ENCODE results near the gene ELF5.

DNA sequence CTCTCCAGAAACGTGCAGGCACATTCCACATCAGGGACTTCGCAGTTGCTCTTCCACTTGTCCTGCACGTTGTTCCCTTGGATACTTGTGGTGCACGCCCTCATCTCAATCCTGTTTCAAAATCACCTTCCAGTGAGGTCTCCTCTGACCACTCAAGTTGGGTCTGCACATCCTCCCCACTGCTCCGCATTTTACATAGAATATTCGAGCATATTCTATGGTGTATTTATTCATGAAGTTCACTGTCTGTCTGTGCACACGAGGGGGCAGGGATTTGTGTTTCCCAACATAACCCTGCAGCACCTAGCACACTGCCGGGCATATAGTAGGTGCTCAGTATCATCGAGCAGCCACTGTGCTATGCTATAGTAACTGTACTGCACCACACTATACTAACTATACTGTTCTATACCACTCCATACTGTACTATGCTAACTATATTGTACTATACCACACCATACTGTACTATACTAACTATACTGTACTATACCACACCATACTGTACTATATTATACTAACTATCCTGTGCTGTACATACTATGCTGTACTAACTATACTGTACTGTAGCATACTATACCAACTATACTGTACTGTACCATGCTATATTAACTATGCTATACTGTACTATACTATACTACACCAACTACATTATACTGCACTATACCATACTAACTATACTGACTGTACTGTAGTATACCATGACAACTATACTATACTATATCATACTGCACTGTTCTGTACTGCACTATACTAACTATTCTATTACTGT is 30.3 kb downstream of the ELF5 start:
- no peak for TF ChIP-seq TAF1 (IDR thresholded peaks at IDR 0.05; ENCODE audit: borderline replicate concordance, insufficient read depth, low read length)
- no peak for TF ChIP-seq POLR2AphosphoS5 (IDR thresholded peaks at IDR 0.05; ENCODE audit: low read depth, low read length)
- TF ChIP-seq, protein P1, sequence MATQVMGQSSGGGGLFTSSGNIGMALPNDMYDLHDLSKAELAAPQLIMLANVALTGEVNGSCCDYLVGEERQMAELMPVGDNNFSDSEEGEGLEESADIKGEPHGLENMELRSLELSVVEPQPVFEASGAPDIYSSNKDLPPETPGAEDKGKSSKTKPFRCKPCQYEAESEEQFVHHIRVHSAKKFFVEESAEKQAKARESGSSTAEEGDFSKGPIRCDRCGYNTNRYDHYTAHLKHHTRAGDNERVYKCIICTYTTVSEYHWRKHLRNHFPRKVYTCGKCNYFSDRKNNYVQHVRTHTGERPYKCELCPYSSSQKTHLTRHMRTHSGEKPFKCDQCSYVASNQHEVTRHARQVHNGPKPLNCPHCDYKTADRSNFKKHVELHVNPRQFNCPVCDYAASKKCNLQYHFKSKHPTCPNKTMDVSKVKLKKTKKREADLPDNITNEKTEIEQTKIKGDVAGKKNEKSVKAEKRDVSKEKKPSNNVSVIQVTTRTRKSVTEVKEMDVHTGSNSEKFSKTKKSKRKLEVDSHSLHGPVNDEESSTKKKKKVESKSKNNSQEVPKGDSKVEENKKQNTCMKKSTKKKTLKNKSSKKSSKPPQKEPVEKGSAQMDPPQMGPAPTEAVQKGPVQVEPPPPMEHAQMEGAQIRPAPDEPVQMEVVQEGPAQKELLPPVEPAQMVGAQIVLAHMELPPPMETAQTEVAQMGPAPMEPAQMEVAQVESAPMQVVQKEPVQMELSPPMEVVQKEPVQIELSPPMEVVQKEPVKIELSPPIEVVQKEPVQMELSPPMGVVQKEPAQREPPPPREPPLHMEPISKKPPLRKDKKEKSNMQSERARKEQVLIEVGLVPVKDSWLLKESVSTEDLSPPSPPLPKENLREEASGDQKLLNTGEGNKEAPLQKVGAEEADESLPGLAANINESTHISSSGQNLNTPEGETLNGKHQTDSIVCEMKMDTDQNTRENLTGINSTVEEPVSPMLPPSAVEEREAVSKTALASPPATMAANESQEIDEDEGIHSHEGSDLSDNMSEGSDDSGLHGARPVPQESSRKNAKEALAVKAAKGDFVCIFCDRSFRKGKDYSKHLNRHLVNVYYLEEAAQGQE (IDR thresholded peaks at IDR 0.05; ENCODE audit: insufficient read depth in 1 of 2, low read depth in 2 of 2, low read length in 2 of 2): no peak

Measured in PFSK-1 (cell line).